Natural killer cell (primary cell): ENCODE data around the gene ITPR1. TPM values are rescaled to one million over a fixed set of nuclear protein-coding genes. Genes with fewer than 3 reads are reported as not detected.

Experiments
- ATAC-seq, 3 donors: fragments of 150-1000 bp in 2 of 3; fragments of 200-7000 bp in 1 of 3; cut with Tn5 transposase; 1 replicate in 1 of 3; 2 replicates in 2 of 3; pipeline ENCODE4 v1.10.0; 2021; ENCODE audit warnings: mild to moderate bottlenecking in 2 of 3, moderate library complexity in 2 of 3
- DNase-seq, 2 donors: peaks; one replicate each; pipeline versions ENCODE4 v3.0.0 to v3.0.0-alpha.2; 2013 to 2021; ENCODE audit warnings: mixed read lengths in 1 of 2
- H3K27ac ChIP-seq: one replicate; pipeline ENCODE4 v1.5.1; 2013; ENCODE audit warnings: mild to moderate bottlenecking, low read length
- H3K27me3 ChIP-seq: one replicate; pipeline ENCODE4 v1.6.1; 2013; ENCODE audit warnings: low read length; ENCODE audit not compliant: control insufficient read depth, insufficient read depth
- H3K36me3 ChIP-seq: one replicate; pipeline ENCODE4 v1.6.1; 2013; ENCODE audit warnings: low read length; ENCODE audit not compliant: control insufficient read depth, insufficient read depth
- H3K4me1 ChIP-seq: one replicate; pipeline ENCODE4 v1.6.1; 2013; ENCODE audit warnings: low read length; ENCODE audit not compliant: control insufficient read depth, insufficient read depth
- H3K4me3 ChIP-seq: one replicate; pipeline ENCODE4 v1.5.1; 2013; ENCODE audit warnings: low read length
- H3K9me3 ChIP-seq: one replicate; pipeline ENCODE4 v1.6.1; 2013; ENCODE audit warnings: low read length; ENCODE audit not compliant: control insufficient read depth, insufficient read depth
- H3K27ac Mint-ChIP-seq, 2 donors: one replicate each; pipeline ENCODE4 v1.8.0; 2022; ENCODE audit warnings: mild to moderate bottlenecking in 2 of 2, mixed read lengths in 2 of 2, moderate library complexity in 1 of 2
- H3K27me3 Mint-ChIP-seq, 2 donors: one replicate each; pipeline ENCODE4 v1.8.0; 2022; ENCODE audit warnings: low read depth in 2 of 2, mixed read lengths in 2 of 2
- H3K36me3 Mint-ChIP-seq: one replicate; pipeline ENCODE4 v1.8.0; 2022; ENCODE audit warnings: mixed read lengths
- H3K4me1 Mint-ChIP-seq, 2 donors: one replicate each; pipeline ENCODE4 v1.8.0; 2022; ENCODE audit warnings: mixed read lengths in 2 of 2
- H3K4me3 Mint-ChIP-seq: one replicate; pipeline ENCODE4 v1.8.0; 2022; ENCODE audit warnings: mild to moderate bottlenecking, moderate library complexity, mixed read lengths
- H3K9me3 Mint-ChIP-seq, 2 donors: one replicate each; pipeline ENCODE4 v1.8.0; 2022; ENCODE audit warnings: mixed read lengths in 2 of 2
- CTCF ChIP-seq: fragments of 200-600 bp; IDR thresholded peaks from one replicate; pipeline ENCODE4 v1.8.0; 2022; ENCODE audit warnings: antibody characterized with exemption
- WGBS: methylation state at CpG from one replicate; pipeline ENCODE4 v1.1.7; 2013; ENCODE audit warnings: missing lambda C conversion rate; ENCODE audit not compliant: insufficient coverage; 5-methylcytosine and 5-hydroxymethylcytosine counted together
- intact Hi-C: fragments of 100-400 bp; cut with micrococcal nuclease; formaldehyde crosslinking; loops from one replicate; pipeline ENCODE4 v1.14.2; 2022
- total RNA-seq, 4 donors: library from RNA; stranded (reverse); fragments of 120-200 nt in 1 of 4; gene quantifications; one replicate each; pipeline versions ENCODE4 v1.2.3 to v1.2.4, GENCODE V29; 2013 to 2022

ITPR1 gene
- total RNA-seq, 3 donors from 2014 or later (not counting 1 experiment from before 2014, with no cell fraction given), result 86.7 to 123 (median 94.8) TPM

- Mint-ChIP-seq H3K4me3 (no peak overlapping the region), H3K36me3 (no peaks in the 10 kb centered on the region), H3K4me1 (peaks cover 14 to 24% of the 10 kb centered on the region in 2 donors), H3K27me3 (no peaks in the 10 kb centered on the region), H3K27ac (no peak overlapping the region), H3K9me3 (no peaks in the 10 kb centered on the region)
- 60% methylated on average over 1 of the region's 4 CpGs for WGBS
- no peak overlapping the region for H3K4me3 ChIP-seq
- no peak for TF ChIP-seq CTCF
- H3K27me3 ChIP-seq, result no peaks in the 10 kb centered on the region
- H3K4me1 ChIP-seq, result no peaks in the 10 kb centered on the region
- no peak for DNase-seq
- intact Hi-C loops, result no loop called here
- H3K36me3 ChIP-seq, result peaks cover 4% of the 10 kb centered on the region
- no peak for ATAC-seq
- no peak overlapping the region for H3K27ac ChIP-seq
- H3K9me3 ChIP-seq, result peaks cover 5% of the 10 kb centered on the region
Measured at GRCh38 chr3:4623421-4623999, 130.4 kb downstream of the ITPR1 start.

- H3K9me3 ChIP-seq, result no peaks in the 10 kb centered on the region
- ATAC-seq (no peak), DNase-seq (no peak)
- no peak overlapping the region for H3K4me3 ChIP-seq
- no peaks in the 10 kb centered on the region for H3K27me3 ChIP-seq
- TF ChIP-seq CTCF, result no peak
- intact Hi-C loops, result no loop called here
- no peaks in the 10 kb centered on the region for H3K4me1 ChIP-seq
- H3K4me3 Mint-ChIP-seq, result no peak overlapping the region
- H3K36me3 ChIP-seq, result peaks cover 11% of the 10 kb centered on the region
- peaks cover 4 to 9% of the 10 kb centered on the region in 2 donors for H3K4me1 Mint-ChIP-seq
- no peak overlapping the region for H3K27ac ChIP-seq
- peaks cover 6% of the 10 kb centered on the region for H3K36me3 Mint-ChIP-seq
- H3K27ac Mint-ChIP-seq, result no peak overlapping the region
- H3K9me3 Mint-ChIP-seq, result no peaks in the 10 kb centered on the region
- WGBS, result 94% methylated on average over 9 of the region's 10 CpGs
- no peaks in the 10 kb centered on the region for H3K27me3 Mint-ChIP-seq
Measured at GRCh38 chr3:4627651-4628375, 134.7 kb downstream of the ITPR1 start.

- Mint-ChIP-seq H3K36me3 (peaks cover 6% of the 10 kb centered on the region), H3K27me3 (no peaks in the 10 kb centered on the region), H3K27ac (peak overlapping the region in 1 of 2 donors; percentile 35), H3K9me3 (no peaks in the 10 kb centered on the region), H3K4me3 (no peak overlapping the region), H3K4me1 (peaks cover 7 to 13% of the 10 kb centered on the region in 2 donors)
- no peak overlapping the region for H3K4me3 ChIP-seq
- H3K27ac ChIP-seq, result no peak overlapping the region
- peaks cover 11% of the 10 kb centered on the region for H3K36me3 ChIP-seq
- H3K27me3 ChIP-seq, result no peaks in the 10 kb centered on the region
- intact Hi-C loops, result no loop called here
- WGBS, result 82% methylated on average over 7 of the region's 9 CpGs
- DNase-seq (no peak), ATAC-seq (no peak)
- H3K9me3 ChIP-seq, result no peaks in the 10 kb centered on the region
- H3K4me1 ChIP-seq, result no peaks in the 10 kb centered on the region
- TF ChIP-seq CTCF, result no peak
Measured at GRCh38 chr3:4629095-4630007, 136.2 kb downstream of the ITPR1 start.
